ENCODE data around the gene LNX1. TPM values are rescaled to one million over a fixed set of nuclear protein-coding genes. Genes with fewer than 3 reads are reported as not detected.

Gene LNX1
- total RNA-seq, 1 experiment from 2014 or later, result 1.7 TPM

GRCh38 chr4:53479736-53480525 lies 111.4 kb downstream of the LNX1 start:
- H3K27ac ChIP-seq (ENCODE audit: insufficient read length, low read depth, low read length), result no peak overlapping the region

More at GRCh38 chr4:53479736-53480525, 111.4 kb downstream of the LNX1 start:
- H4K91ac ChIP-seq (ENCODE audit: insufficient read length, low read depth, low read length), result no peak overlapping the region
- no peak overlapping the region for H3K9ac ChIP-seq (ENCODE audit: extremely low read depth, insufficient read length, low read length)
- H2BK120ac ChIP-seq (ENCODE audit: low read depth, low read length, poor library complexity, severe bottlenecking), result no peak overlapping the region
- no peaks in the 10 kb centered on the region; a peak in 1 of 5 replicates for H3K9me3 Mint-ChIP-seq
- H2AK5ac ChIP-seq (ENCODE audit: insufficient read length, low read length), result no peak overlapping the region
- H3K79me2 ChIP-seq (ENCODE audit: insufficient read depth, low read length), result no peaks in the 10 kb centered on the region
- no peak overlapping the region for H3K56ac ChIP-seq (ENCODE audit: insufficient read length, low read depth, low read length)
- H3K9me3 ChIP-seq (ENCODE audit: control insufficient read depth, low read depth, low read length), result no peaks in the 10 kb centered on the region
- peaks cover 7% of the 10 kb centered on the region for H3K4me1 ChIP-seq (ENCODE audit: insufficient read depth, low read length)
- no peak overlapping the region for H2BK5ac ChIP-seq (ENCODE audit: insufficient read length, low read length)
- H3T11ph ChIP-seq (ENCODE audit: low read length), result no peak overlapping the region
- H3K4me2 ChIP-seq (ENCODE audit: insufficient read depth, insufficient read length, low read length), result no peak overlapping the region
- peaks cover 58 to 67% of the 10 kb centered on the region in 2 experiments for H3K4me1 Mint-ChIP-seq
- H3K23ac ChIP-seq (ENCODE audit: insufficient read length, low read depth, low read length), result no peak overlapping the region
- no peak overlapping the region for H3K18ac ChIP-seq (ENCODE audit: insufficient read length, low read depth, low read length)
- H2BK12ac ChIP-seq (ENCODE audit: insufficient read length, low read depth, low read length), result no peak overlapping the region
- no peak overlapping the region for H3K4me3 Mint-ChIP-seq
- no peak overlapping the region for H2BK20ac ChIP-seq (ENCODE audit: low read depth, low read length, poor library complexity, severe bottlenecking)
- DNase-seq, result no peak
- no peak overlapping the region for H4K5ac ChIP-seq (ENCODE audit: insufficient read length, low read depth, low read length)
- no peak overlapping the region for H3K14ac ChIP-seq (ENCODE audit: insufficient read depth, low read length)
- H3K27me3 ChIP-seq (ENCODE audit: insufficient read depth, low read length), result no peaks in the 10 kb centered on the region
- H3K27ac Mint-ChIP-seq, result no peak overlapping the region
- WGBS (ENCODE audit: extremely low coverage, insufficient read length, low lambda C conversion rate), result no CpG with 5 or more reads among the region's 5 CpGs
- no peaks in the 10 kb centered on the region for H3K23me2 ChIP-seq (ENCODE audit: insufficient read length, low read depth, low read length, poor library complexity, severe bottlenecking)
- H3K36me3 Mint-ChIP-seq (ENCODE audit: insufficient read depth in 1 of 3, low read depth in 3 of 3), result peaks cover 0 to 15% (median 0%) of the 10 kb centered on the region in 3 experiments; a peak in 2 of 7 replicates
- no peak for TF ChIP-seq CTCF (conservative IDR thresholded peaks at IDR 0.05)
- H2BK15ac ChIP-seq (ENCODE audit: low read depth, low read length), result no peak overlapping the region
- H3K4ac ChIP-seq (ENCODE audit: low read depth, low read length), result no peak overlapping the region
- H2AFZ ChIP-seq (ENCODE audit: low read length), result no peak overlapping the region
- no peaks in the 10 kb centered on the region for H4K20me1 ChIP-seq (ENCODE audit: control insufficient read depth, insufficient read depth, insufficient read length)
- H3K27me3 Mint-ChIP-seq (ENCODE audit: low read depth), result no peaks in the 10 kb centered on the region; the same call in 1 of the 2 replicates
- H3K79me1 ChIP-seq (ENCODE audit: insufficient read depth, low read depth, low read length, poor library complexity, severe bottlenecking), result no peaks in the 10 kb centered on the region
- no peak overlapping the region for H4K8ac ChIP-seq (replicated peaks; ENCODE audit: insufficient read length, low read depth, low read length)
